COLO668 (cell line): ENCODE data around the gene SNX5.
A peak's percentile ranks its signal among the peaks of the same experiment; 100 is the strongest.

Source experiments
- DNase-seq: peaks from one replicate; lab custom pipeline; 2025; ENCODE audit not compliant: unreplicated experiment; lab: John Stamatoyannopoulos, UW

Gene SNX5

DNA sequence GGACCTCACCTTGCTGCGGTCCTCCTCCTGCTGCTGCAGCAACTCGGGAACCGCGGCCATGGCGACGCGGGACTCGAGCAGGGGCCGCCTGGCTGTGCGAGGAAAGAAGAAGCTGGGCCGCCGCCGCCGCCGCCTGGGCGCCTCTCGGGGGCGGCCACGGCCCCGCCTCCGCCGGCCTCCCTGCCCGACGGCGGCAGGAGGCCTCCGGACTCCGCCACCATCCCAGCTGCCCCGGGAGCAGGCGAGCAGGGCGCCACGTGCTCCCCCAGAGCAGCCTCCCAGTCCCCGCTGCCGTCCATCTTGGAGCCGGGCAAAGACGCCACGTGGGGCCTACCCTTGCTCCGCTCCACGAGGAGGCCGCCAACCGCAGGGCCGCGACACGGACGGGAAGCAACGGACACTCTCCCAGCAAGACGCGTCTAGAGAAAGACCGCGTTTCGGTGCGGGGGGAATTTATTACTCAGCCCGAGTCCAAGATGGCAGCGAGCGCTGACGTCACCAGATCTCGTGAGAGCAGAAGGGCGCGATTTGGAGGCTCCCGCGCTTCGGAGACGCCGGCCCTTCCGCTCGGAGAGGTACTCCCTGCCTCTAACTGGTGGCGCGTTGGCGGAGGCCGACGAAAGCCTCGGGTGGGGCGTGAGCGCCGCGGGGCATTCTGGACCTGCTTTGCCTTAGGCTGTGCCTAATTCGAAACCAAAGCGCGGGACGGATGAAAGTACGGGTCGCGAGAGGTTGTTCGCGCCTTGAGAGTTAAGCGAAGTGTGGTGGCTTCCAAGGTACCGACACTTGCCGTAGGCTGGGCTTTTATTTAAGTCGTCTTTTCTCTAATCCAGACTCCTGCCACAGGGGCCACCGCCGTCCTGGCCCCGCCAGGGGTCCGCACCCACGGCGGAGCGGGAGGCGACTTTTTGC lies at the start of gene SNX5, which contains the start of gene MGME1:
TSS of gene SNX5 (minus strand) at position 429 of the 912 bp plus-strand sequence. CDS start at position 60, 369 bp downstream.
TSS of gene MGME1 (plus strand) at position 653 of the 912 bp plus-strand sequence. CDS start 842 bp downstream, outside the sequence.
- peak; percentile 100 for DNase-seq

- no peak for DNase-seq
Measured at GRCh38 chr20:18018100-18018499, 49.5 kb upstream of the SNX5 start.

GRCh38 chr20:18016772-18017171 lies 48.2 kb upstream of the SNX5 start:
- DNase-seq, result no peak

- DNase-seq, result no peak
Measured at GRCh38 chr20:18014411-18014810, 45.8 kb upstream of the SNX5 start.

DNA sequence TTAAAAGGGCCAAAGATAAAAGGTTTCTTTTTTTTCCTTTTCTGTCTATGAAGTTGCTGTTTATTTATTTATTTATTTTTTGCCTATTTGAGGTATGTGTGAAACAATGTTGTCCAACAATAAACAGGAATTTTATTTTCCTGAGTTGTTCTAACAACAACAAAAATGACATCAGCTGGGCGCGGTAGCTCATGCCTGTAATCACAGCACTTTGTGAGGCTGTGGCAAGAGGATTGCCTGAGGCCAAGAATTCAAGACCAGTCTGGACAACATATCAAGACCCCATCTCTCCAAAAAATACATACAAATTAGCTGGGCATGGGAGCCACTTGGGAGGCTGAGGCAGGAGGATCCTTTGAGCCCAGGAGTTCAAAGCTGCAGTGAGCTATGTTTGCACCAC lies 44.3 kb upstream of the SNX5 start:
- no peak for DNase-seq

GRCh38 chr20:18011951-18012645 lies 43.5 kb upstream of the SNX5 start:
- DNase-seq, result no peak

DNA sequence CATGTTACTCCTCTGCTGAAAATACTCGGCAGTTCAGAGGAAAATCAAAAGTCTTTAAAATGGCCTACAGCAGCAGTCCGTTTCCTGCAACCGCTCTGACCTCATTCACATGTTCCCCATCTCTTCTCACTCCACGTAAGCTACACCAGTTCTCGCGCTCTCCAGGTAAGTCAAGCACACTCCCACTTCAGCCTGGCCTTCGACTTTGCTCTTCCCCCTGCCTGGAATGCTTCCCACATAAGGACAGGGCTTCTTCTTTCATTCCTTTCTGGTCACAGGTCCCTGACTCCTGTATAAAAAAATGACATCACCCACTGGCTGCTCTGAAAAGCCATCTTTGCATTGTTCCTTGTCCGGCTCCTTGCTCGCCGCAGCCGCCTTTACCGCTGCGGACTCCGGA lies 42.9 kb upstream of the SNX5 start:
- no peak for DNase-seq

DNA sequence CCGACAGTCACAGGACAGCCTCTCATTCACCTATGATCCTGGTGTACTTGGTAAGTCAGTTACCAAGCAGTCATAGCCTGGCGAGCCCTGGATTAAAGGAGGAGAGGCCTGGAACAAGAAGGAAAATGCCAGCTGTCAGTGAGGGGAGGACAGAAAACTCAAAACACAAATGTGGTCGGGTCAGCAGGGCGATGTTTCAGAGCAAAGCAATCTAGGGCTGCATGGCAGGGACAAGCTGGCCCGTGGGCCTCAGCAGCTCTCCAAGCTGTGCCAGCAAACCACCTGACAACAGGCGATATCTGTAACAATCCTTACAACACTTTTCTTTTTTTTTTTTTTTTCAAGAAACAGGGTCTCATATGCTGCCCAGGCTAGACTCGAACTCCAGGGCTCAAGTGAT lies 40.5 kb upstream of the SNX5 start:
- DNase-seq, result no peak

GRCh38 chr20:18007534-18008292 lies 39.1 kb upstream of the SNX5 start:
- no peak for DNase-seq

DNA sequence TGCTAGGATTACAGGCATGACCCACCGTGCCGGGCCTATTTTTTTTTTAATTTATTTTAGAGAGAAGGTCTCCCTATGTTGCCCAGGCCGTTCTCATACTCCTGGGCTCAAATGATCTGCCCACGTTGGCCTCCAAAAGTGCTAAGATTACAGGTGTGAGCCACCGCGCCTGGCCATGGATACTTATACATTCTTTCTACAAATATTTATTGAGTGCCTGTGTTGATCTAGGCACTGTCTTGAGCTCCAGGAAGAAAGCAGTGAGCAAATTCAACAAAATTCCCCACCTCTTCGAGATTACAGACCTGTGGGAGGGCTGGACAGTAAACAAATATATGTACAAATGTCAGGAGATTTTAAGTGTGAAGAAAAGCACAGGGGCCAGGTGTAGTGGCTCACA lies 38.1 kb upstream of the SNX5 start:
- no peak for DNase-seq

DNA sequence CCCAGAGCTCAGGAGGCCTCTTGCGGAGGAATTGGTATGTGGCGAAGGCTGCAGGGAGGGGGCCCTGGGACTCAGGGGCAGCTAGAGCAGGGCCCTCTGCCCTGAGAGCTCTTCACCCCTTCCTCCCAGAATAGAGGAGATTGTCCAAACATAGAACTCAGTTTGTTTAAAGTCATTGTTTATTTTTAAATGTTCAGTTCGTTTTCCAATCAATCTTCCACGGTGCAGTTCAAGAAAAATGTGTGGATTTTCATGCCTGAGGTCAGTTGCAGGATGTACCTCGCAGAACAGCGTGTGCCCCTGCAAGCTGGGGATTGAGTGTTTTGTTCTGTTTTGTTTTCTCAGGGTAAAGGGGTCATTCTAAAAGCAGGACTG lies 37.4 kb upstream of the SNX5 start:
- DNase-seq, result no peak

- DNase-seq, result no peak
Measured at GRCh38 chr20:18005170-18005989, 36.8 kb upstream of the SNX5 start.

DNA sequence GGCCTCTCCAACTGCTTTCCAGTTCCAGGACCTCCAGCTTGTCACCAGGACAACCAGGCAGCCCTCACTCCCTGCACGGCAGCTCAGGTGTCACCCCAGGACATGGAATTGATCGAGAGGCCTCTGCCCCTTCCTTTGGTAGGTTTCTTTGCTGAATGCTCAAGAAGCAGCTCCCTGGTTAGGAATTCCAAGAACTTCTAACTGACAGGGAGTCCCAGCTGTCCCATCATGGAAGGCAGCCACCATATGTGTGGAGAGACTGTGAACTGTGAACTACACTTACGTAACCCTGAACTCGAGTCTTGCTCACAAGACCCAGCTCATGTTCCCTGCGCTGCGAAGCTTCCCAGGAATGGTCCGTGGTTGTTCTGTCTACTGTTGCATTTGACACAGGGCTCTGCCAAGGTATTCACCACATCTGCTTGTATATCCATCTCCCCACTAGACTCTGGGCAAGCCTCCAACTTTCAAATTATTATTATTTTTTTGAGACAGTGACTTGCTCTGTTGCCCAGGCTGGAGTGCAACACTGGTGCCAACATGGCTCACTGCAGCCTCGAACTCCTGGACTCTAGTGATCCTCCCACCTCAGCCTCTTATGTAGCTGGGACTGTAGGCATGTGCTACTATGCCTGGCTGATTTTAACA lies 35.9 kb upstream of the SNX5 start:
- DNase-seq, result no peak

DNA sequence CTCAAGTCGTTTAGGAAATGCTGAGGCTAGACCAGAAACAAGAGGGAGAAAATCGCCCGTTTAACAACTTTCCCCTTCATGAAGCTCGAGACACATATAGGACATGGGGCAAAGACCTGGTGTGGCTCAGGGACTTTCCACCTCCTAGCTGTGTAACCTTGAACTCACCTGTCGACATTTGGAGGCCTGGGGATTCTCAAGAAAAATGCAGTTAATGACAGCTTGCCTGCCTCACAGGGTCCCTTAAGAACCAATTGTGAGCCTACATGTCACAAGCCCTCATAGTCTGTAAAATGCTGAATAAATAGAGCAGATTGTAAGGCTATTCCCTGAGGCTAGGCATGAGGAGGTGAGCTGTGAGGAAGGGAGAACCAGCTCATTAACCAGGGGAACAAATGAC lies 35.3 kb upstream of the SNX5 start:
- no peak for DNase-seq

DNA sequence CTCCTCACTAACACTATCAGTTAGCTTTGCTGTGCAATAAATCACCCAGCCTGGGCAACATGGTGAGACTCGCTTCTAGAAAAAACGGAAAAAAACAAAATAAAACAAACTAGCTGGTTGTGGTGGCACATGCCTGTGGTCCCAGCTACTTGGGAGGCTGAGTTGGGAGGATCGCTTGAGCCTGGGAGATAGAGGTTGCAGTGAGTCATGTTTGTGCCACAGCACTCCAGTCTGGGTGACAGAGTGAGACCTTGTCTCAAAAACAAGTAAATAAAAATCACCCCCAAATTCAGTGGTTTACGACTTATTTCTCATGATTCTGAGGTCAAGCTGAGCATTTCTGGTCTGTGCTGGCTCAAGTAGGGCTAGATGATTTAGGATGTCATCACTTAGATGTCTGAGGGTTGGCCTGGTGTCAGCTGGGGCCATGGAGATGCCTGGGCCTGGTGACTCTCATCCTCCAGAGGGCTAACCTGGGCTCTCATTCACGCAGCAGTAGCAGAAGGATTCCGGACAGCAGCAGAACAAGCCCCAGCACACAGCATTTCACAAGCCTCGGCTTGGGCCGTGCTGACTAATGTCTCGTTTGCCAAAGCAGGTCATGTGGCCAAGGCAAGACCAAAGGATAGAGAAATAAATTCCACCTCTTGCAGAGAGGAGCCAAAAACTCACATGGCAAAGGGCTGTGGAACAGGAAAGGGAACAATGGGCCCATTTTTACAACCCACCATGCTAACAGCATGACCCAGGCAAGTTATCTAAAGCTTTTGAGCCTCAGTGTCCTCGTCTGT lies 32.7 kb upstream of the SNX5 start:
- DNase-seq, result no peak

DNA sequence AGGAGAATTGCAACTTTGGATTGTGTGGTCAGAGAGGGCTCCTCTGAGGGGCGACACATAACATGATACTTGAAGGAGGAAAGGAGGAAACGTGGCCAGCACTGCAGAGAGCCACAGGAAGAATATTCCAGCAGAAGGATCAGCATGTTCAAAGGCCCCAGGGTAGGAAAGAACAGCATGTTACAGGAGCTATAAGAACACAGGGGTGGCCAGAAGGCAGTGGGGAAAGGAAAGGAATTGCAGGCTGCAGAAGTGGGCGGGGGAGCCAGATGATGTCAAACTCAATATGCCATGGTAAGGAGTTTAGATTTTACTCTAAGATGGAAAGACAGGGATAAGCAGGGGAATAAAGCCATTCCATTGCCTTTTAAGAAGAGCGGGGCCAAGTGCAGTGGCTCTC lies 31.0 kb upstream of the SNX5 start:
- DNase-seq, result no peak

GRCh38 chr20:17998446-17998845 lies 29.9 kb upstream of the SNX5 start:
- DNase-seq, result no peak

- peak; percentile 16 for DNase-seq
Measured at GRCh38 chr20:17995967-17996819, 27.6 kb upstream of the SNX5 start.
